Ovary (tissue), 9 donors: ENCODE results near the gene RHBDL1. TPM values are rescaled to one million over a fixed set of nuclear protein-coding genes. Genes with fewer than 3 reads are reported as not detected.

ENCODE experiments used
- DNase-seq, 5 donors: peaks; one replicate each; pipeline ENCODE4 v3.0.0-alpha.2; 2019 to 2020
- H3K27ac ChIP-seq, 2 donors: fragments of 200-600 bp; one replicate each; pipeline versions ENCODE4 v1.5.1 to v1.8.0; 2019 to 2022
- H3K27me3 ChIP-seq: fragments of 200-600 bp; one replicate; pipeline ENCODE4 v1.8.0; 2022
- H3K36me3 ChIP-seq: fragments of 200-600 bp; sonication (generic); one replicate; pipeline ENCODE4 v1.5.1; 2019
- H3K4me1 ChIP-seq: one replicate; pipeline ENCODE4 v1.8.1; 2013; ENCODE audit warnings: mild to moderate bottlenecking, moderate library complexity; ENCODE audit not compliant: insufficient read depth
- H3K4me3 ChIP-seq: fragments of 200-600 bp; sonication (generic); one replicate; pipeline ENCODE4 v1.5.1; 2017
- H3K9me3 ChIP-seq, 2 donors: fragments of 200-600 bp in 1 of 2; sonication (generic) in 1 of 2; one replicate each; pipeline versions ENCODE4 v1.5.1 to v1.8.1; 2013 to 2019; ENCODE audit warnings: mild to moderate bottlenecking in 1 of 2, moderate library complexity in 1 of 2
- CTCF ChIP-seq, 3 donors: fragments of 450-650 bp in 2 of 3; fragments of 200-600 bp in 1 of 3; IDR thresholded peaks; one replicate each; pipeline versions ENCODE4 v1.5.1 to v1.8.0; 2016 to 2022; ENCODE audit warnings: antibody characterized with exemption in 3 of 3, mild to moderate bottlenecking in 1 of 3
- EP300 ChIP-seq: sonication (generic); formaldehyde crosslinking; IDR thresholded peaks from one replicate; pipeline ENCODE4 v1.6.1; 2017; ENCODE audit warnings: antibody characterized with exemption
- POLR2A ChIP-seq: fragments of 450-650 bp; IDR thresholded peaks from one replicate; pipeline ENCODE4 v1.6.1; 2017; ENCODE audit warnings: antibody characterized with exemption, mild to moderate bottlenecking, moderate library complexity
- WGBS, 3 donors: extraction: QIAGEN DNeasy Blood & Tissue Kit in 1 of 3; methylation state at CpG; one replicate each; pipeline versions ENCODE4 v1.1.5 to v1.1.7; 2013 to 2017; 5-methylcytosine and 5-hydroxymethylcytosine counted together
- intact Hi-C, 4 donors: fragments of 100-400 bp; cut with DNase I; formaldehyde crosslinking; loops; one replicate each; pipeline versions ENCODE4 v1.11.0 to v1.15.1; 2022 to 2023
- polyA plus RNA-seq, 2 donors: library from polyadenylated mRNA; stranded (reverse); fragments of 200-250 nt in 1 of 2; fragments of 350-450 nt in 1 of 2; fragmentation: Illumina TruSeq in 1 of 2; extraction: RNeasy Lipid Tissue Mini Kit (QIAGEN cat#74804) in 1 of 2; gene quantifications; one replicate each; pipeline ENCODE4 v1.2.3, GENCODE V29; 2013 to 2014
- total RNA-seq, 7 donors: library from RNA; depleted of rRNA in 2 of 7; stranded (reverse); fragments of >200 nt in 2 of 7; fragmentation: NEBNext Ultra II Directional in 3 of 7; extraction: Animal tissue kit (Norgen Biotek cat#: 25700) in 3 of 7; gene quantifications; one replicate each; pipeline versions ENCODE4 v1.1.0 to v1.2.4, GENCODE V29; 2016 to 2023
- donor health status: DM: no; HTN: no; CAD: no; lungs with moderate emphysema.
- donor health status: DM: no; HTN: no; CAD: no.
- donor health status: Bipolar disorder and iron deficiency.
- donor health status: DM: yes; HTN: yes; CAD: no.
- donor health status: DM: no; HTN: no; CAD: no.
- donor health status: DM: yes; HTN: yes; CAD: no.

Gene RHBDL1
- total and polyA plus RNA-seq, 9 donors: 0.50 to 4.3 (median 1.4) TPM; not detected in 1

DNA sequence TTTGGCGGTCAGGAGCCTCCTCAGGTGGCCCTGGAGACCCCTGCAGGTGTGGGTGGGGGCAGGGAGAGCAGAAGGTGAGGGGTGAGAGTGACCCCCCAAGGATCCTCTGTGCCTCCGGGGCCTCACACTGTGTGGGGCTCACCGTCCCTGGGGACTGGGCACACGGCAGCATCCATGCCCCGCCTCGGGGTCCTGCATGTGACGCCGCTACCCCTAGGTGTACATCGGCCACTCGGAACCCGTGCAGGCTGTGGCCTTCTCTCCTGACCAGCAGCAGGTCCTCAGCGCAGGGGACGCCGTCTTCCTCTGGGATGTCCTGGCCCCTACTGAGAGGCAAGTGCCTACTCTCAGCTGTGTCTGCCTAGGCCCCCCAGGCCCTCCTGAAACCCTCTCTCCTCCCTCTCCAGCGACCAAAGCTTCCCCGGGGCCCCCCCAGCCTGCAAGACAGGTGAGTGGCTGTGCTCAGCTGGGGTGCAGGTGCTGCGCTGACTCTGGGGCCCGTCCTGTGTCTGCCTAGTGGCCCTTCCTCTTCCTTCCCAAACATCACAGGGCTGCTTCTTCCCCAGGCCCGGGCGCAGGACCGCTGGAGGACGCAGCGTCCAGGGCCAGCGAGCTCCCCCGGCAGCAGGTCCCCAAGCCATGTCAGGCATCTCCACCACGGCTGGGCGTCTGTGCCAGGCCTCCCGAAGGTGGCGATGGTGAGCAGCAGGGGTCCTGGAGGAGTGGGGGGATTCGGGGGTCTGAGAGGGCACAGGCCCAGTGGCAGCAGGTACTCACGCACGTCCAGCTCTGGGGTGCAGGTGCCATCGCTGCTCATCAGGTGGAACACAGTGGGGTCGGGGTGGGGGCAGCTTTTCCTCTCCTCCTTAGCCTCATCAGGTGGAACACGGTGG lies 16.5 kb upstream of the RHBDL1 start:
- DNase-seq: peak in 1 of 5 donors; percentile 42
- Histone ChIP-seq H3K27ac (no peak overlapping the region), H3K4me3 (no peak overlapping the region), H3K9me3 (no peaks in the 10 kb centered on the region), H3K4me1 (peaks cover 5% of the 10 kb centered on the region), H3K27me3 (no peaks in the 10 kb centered on the region), H3K36me3 (no peaks in the 10 kb centered on the region)
- WGBS, 3 donors: 86 to 89% (median 89%) methylated on average over 34 to 35 of the region's 35 CpGs
- no peak for TF ChIP-seq EP300
- no peak for TF ChIP-seq CTCF (IDR thresholded peaks at IDR 0.05)
- TF ChIP-seq POLR2A: no peak
- intact Hi-C loops: loop anchor here in 2 of 4 donors (5.0 to 10.0 kb wide), 2 partner anchors 72 to 274 kb away; partner anchors contain the start of gene PGAP6 (in 1 of the 2)

DNA sequence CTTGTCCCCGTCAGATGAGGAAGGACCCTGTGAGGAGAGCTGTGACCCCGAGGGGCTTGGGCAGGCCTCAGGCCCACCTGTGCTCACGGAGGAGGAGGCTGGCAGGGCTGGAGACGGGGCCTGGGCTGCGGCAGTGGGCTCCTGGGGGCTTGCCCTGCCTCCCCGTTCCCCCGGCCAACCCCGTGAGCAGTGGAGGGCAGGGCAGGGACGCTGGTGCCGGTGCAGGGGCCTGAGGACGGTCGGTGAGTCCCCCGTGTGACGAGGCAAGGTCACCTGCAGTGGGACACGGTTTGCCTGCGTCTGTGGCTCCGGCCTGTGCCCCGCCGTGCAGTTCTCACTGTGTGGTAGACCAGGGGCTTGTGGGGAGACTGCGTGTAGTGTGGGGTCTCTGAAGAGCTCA lies 15.9 kb upstream of the RHBDL1 start:
- TF ChIP-seq POLR2A (no peak), EP300 (no peak), CTCF (IDR thresholded peaks at IDR 0.05) (no peak)
- Histone ChIP-seq H3K27me3 (no peaks in the 10 kb centered on the region), H3K4me1 (peaks cover 5% of the 10 kb centered on the region), H3K36me3 (no peaks in the 10 kb centered on the region), H3K27ac (no peak overlapping the region), H3K9me3 (no peaks in the 10 kb centered on the region), H3K4me3 (no peak overlapping the region)
- no peak for DNase-seq
- intact Hi-C loops: loop anchor here in 3 of 4 donors (5.0 to 10.0 kb wide), 4 partner anchors 72 to 275 kb away; partner anchors contain the start of gene PGAP6 (in 2 of the 3)
- 78 to 85% (median 81%) methylated on average over 19 to 20 of the region's 20 CpGs for WGBS, 3 donors

GRCh38 chr16:660132-660458 lies 15.4 kb upstream of the RHBDL1 start:
- Histone ChIP-seq H3K9me3 (no peaks in the 10 kb centered on the region), H3K36me3 (no peaks in the 10 kb centered on the region), H3K4me3 (no peak overlapping the region), H3K27ac (peak overlapping the region; percentile 66 to 74), H3K4me1 (peaks cover 5% of the 10 kb centered on the region), H3K27me3 (no peaks in the 10 kb centered on the region)
- peak in 1 of 5 donors; percentile 58 for DNase-seq
- WGBS, 3 donors: 53 to 62% (median 58%) methylated on average over 6 of the region's 6 CpGs
- TF ChIP-seq POLR2A (no peak), CTCF (IDR thresholded peaks at IDR 0.05) (no peak), EP300 (no peak)
- intact Hi-C loops: loop anchor here in 2 of 4 donors (5.0 to 10.0 kb wide), 3 partner anchors 78 to 275 kb away; partner anchors contain the start of gene PGAP6 (in 1 of the 2)

- H3K4me3 ChIP-seq: no peak overlapping the region
- H3K36me3 ChIP-seq: no peaks in the 10 kb centered on the region
- TF ChIP-seq EP300: no peak
- peak; percentile 35 to 75 (median 73) for TF ChIP-seq CTCF (IDR thresholded peaks at IDR 0.05)
- H3K9me3 ChIP-seq: no peaks in the 10 kb centered on the region
- peaks cover 5% of the 10 kb centered on the region for H3K4me1 ChIP-seq
- intact Hi-C loops: loop anchor here in 2 of 4 donors (5.0 to 10.0 kb wide), 3 partner anchors 78 to 276 kb away; partner anchors contain the start of gene PGAP6 (in 1 of the 2)
- 6 to 28% (median 8%) methylated on average over 28 to 41 of the region's 43 CpGs for WGBS, 3 donors
- no peaks in the 10 kb centered on the region for H3K27me3 ChIP-seq
- peak overlapping the region; percentile 66 to 74 for H3K27ac ChIP-seq
- DNase-seq: peak; percentile 88 to 95 (median 91)
These were observed 14.8 kb upstream of the RHBDL1 start for GRCh38 chr16:660459-661183.
